Thyroid gland (tissue), 4 donors: ENCODE results near the gene ADAMTS13. TPM values are rescaled to one million over a fixed set of nuclear protein-coding genes. Genes with fewer than 3 reads are reported as not detected.

Experiments
- DNase-seq, 2 donors: peaks; one replicate each; pipeline ENCODE4 v3.0.0-alpha.2; 2019
- H3K27ac ChIP-seq, 3 donors: fragments of 200-600 bp; sonication (generic); 1 replicate in 2 of 3; 2 replicates in 1 of 3; pipeline ENCODE4 v1.5.1; 2016 to 2019; ENCODE audit warnings: mild to moderate bottlenecking in 1 of 3, moderate library complexity in 1 of 3
- H3K27me3 ChIP-seq: fragments of 200-600 bp; sonication (generic); one replicate; pipeline ENCODE4 v1.5.1; 2019
- H3K36me3 ChIP-seq, 2 donors: fragments of 200-600 bp; sonication (generic); one replicate each; pipeline ENCODE4 v1.5.1; 2016 to 2019
- H3K4me1 ChIP-seq, 2 donors: fragments of 200-600 bp; sonication (generic); one replicate each; pipeline ENCODE4 v1.5.1; 2017 to 2019
- H3K4me3 ChIP-seq, 3 donors: fragments of 200-600 bp; sonication (generic); replicated peaks in 1 of 3; 1 replicate in 2 of 3; 2 replicates in 1 of 3; pipeline ENCODE4 v1.5.1; 2016; ENCODE audit warnings: mild to moderate bottlenecking in 1 of 3
- H3K9me3 ChIP-seq: fragments of 200-600 bp; sonication (generic); one replicate; pipeline ENCODE4 v1.5.1; 2017
- POLR2A ChIP-seq, 2 donors: fragments of 450-650 bp; IDR thresholded peaks; one replicate each; pipeline ENCODE4 v1.6.1; 2017; ENCODE audit warnings: antibody characterized with exemption in 2 of 2, mild to moderate bottlenecking in 2 of 2, moderate library complexity in 1 of 2
- WGBS, 2 donors: methylation state at CpG; one replicate each; pipeline ENCODE4 v1.1.5; 2017; 5-methylcytosine and 5-hydroxymethylcytosine counted together
- intact Hi-C: fragments of 100-400 bp; cut with DNase I; formaldehyde crosslinking; loops from one replicate; pipeline ENCODE4 v1.15.1; 2023
- total RNA-seq, 4 donors: library from RNA; depleted of rRNA; stranded (reverse); fragments of >200 nt; gene quantifications; one replicate each; pipeline ENCODE4 v1.2.3, GENCODE V29; 2016
- TF ChIP-seq, protein P1 (sequence below), 6 experiments: fragments of 200-600 bp in 3 of 6; fragments of 450-650 bp in 3 of 6; sonication (generic) in 3 of 6; IDR thresholded peaks; one replicate each; pipeline ENCODE4 v1.5.1; 2016 to 2019; ENCODE audit warnings: antibody characterized with exemption in 6 of 6, mild to moderate bottlenecking in 2 of 6, inconsistent platforms in 1 of 6, moderate library complexity in 1 of 6

Gene ADAMTS13
- total RNA-seq, 4 donors from 2014 or later: 1.5 to 2.8 (median 2.0) TPM

- DNase-seq: no peak
- TF ChIP-seq POLR2A (IDR thresholded peaks at IDR 0.05): no peak
- TF ChIP-seq, protein P1, sequence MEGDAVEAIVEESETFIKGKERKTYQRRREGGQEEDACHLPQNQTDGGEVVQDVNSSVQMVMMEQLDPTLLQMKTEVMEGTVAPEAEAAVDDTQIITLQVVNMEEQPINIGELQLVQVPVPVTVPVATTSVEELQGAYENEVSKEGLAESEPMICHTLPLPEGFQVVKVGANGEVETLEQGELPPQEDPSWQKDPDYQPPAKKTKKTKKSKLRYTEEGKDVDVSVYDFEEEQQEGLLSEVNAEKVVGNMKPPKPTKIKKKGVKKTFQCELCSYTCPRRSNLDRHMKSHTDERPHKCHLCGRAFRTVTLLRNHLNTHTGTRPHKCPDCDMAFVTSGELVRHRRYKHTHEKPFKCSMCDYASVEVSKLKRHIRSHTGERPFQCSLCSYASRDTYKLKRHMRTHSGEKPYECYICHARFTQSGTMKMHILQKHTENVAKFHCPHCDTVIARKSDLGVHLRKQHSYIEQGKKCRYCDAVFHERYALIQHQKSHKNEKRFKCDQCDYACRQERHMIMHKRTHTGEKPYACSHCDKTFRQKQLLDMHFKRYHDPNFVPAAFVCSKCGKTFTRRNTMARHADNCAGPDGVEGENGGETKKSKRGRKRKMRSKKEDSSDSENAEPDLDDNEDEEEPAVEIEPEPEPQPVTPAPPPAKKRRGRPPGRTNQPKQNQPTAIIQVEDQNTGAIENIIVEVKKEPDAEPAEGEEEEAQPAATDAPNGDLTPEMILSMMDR (IDR thresholded peaks at IDR 0.05): no peak
- Histone ChIP-seq H3K4me3 (no peak overlapping the region), H3K4me1 (no peaks in the 10 kb centered on the region), H3K27me3 (no peaks in the 10 kb centered on the region), H3K27ac (no peak overlapping the region), H3K36me3 (peaks cover 5 to 6% of the 10 kb centered on the region in 2 donors), H3K9me3 (no peaks in the 10 kb centered on the region)
- 88 to 92% methylated on average over 7 to 9 of the region's 16 CpGs for WGBS, 2 donors
- intact Hi-C loops: no loop called here
Measured at GRCh38 chr9:133470427-133470924, 48.3 kb downstream of the ADAMTS13 start.

GRCh38 chr9:133470988-133471387, 48.8 kb downstream of the ADAMTS13 start:
- no peaks in the 10 kb centered on the region for H3K4me1 ChIP-seq
- 84 to 89% methylated on average over 6 to 7 of the region's 7 CpGs for WGBS, 2 donors
- H3K9me3 ChIP-seq: no peaks in the 10 kb centered on the region
- TF ChIP-seq POLR2A (IDR thresholded peaks at IDR 0.05): no peak
- TF ChIP-seq, protein P1 (IDR thresholded peaks at IDR 0.05): no peak
- H3K27me3 ChIP-seq: no peaks in the 10 kb centered on the region
- intact Hi-C loops: no loop called here
- H3K4me3 ChIP-seq: no peak overlapping the region
- H3K27ac ChIP-seq: no peak overlapping the region
- DNase-seq: no peak
- H3K36me3 ChIP-seq: peaks cover 5 to 6% of the 10 kb centered on the region in 2 donors

DNA sequence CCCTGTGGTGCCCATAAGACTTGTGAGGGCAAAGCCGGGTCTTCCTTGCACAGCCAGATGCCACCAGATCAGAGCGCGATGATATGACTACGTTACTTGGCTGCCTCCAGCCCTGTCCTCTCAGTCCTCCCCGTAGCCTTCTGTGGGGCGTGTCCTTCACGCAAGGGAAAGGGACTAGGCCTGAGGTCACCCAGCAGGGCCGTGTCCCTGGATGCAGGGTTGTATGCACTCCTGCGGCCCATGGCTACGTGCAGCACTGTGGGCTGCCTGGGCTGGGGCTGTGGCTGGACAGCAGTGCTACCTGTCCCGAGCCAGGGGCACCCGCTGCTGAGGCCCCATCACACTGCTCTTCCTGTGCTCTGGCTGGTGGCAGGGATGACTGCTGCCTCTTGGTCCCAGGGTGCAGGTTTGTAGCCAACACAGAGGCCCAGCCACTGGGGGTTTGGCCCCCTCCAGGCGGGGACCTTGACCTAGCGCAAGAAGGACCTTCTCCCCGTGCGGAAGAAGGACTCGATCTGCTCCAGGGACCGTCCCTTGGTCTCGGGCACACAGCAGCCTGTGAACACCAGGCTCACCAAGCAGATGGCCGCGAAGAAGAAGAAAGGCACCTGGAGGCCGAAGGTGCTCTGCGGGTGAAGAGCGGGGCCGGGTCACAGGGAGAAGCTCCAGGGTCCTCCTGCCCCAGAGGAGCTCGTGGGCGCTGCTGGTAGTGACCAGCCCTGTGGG, 49.5 kb downstream of the ADAMTS13 start:
- WGBS, 2 donors: 78 to 91% methylated on average over 17 to 19 of the region's 27 CpGs
- no peak overlapping the region for H3K27ac ChIP-seq
- H3K27me3 ChIP-seq: no peaks in the 10 kb centered on the region
- intact Hi-C loops: no loop called here
- no peaks in the 10 kb centered on the region for H3K9me3 ChIP-seq
- no peaks in the 10 kb centered on the region for H3K4me1 ChIP-seq
- no peak for DNase-seq
- peaks cover 5 to 6% of the 10 kb centered on the region in 2 donors for H3K36me3 ChIP-seq
- TF ChIP-seq, protein P1 (IDR thresholded peaks at IDR 0.05): no peak
- TF ChIP-seq POLR2A (IDR thresholded peaks at IDR 0.05): no peak
- no peak overlapping the region for H3K4me3 ChIP-seq

DNA sequence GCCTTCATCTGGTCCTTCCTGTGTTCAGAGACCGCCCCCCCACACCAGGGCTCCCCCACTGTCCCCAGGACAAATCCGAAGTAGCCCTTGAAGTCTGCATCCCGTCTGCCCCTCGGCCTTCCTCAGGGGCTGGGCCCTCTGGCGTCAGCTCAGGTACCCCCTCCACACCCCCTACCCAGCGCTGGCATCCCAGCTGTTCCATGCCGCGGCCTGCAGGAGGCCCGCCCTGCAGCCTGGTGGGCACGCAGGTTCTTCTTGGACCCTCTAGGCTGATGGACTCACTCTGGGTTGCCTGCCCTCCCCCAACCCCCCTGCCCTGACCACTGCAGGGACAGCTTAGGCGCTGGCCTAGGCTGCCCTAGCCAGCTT, 50.1 kb downstream of the ADAMTS13 start:
- intact Hi-C loops: no loop called here
- Histone ChIP-seq H3K9me3 (no peaks in the 10 kb centered on the region), H3K4me1 (no peaks in the 10 kb centered on the region), H3K27ac (no peak overlapping the region), H3K36me3 (peaks cover 5 to 6% of the 10 kb centered on the region in 2 donors), H3K27me3 (no peaks in the 10 kb centered on the region), H3K4me3 (no peak overlapping the region)
- TF ChIP-seq POLR2A (IDR thresholded peaks at IDR 0.05): no peak
- TF ChIP-seq, protein P1 (IDR thresholded peaks at IDR 0.05): no peak
- 69% methylated on average over 10 of the region's 11 CpGs; no CpG with 5 or more reads in 1 of the 2 donors for WGBS, 2 donors
- DNase-seq: no peak

DNA sequence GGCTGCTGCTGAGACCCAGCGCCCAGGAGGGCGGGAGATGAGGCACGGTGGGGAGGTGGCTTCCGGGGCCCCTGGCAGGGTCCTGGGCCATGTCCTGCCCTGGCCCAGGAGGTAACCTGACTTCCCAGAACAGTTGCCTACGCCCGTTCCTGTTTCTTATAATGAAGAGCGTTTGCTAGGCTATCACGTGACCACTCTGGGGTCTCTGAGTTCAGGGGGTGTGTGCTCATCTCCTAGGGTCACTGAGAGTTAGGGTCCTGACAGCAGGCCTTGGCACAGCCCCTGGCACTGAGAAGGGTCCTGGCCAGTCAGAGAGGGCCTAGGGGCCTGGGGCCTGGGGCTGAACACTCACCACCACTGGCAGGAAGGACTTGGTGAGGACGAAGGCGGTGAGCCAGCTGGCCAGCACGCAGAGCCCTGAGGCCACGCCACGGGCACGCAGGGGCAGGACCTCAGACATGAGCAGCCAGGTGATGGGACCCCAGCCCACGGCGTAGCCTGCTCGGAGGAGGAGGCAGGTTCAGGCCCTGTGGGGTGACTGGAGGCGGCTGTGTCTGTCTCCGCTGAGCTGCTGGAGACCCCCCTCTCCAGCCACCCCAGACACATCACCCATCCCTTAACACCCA, 50.7 kb downstream of the ADAMTS13 start:
- Histone ChIP-seq H3K4me3 (no peak overlapping the region), H3K9me3 (no peaks in the 10 kb centered on the region), H3K27ac (no peak overlapping the region), H3K36me3 (peaks cover 5 to 6% of the 10 kb centered on the region in 2 donors), H3K27me3 (no peaks in the 10 kb centered on the region), H3K4me1 (no peaks in the 10 kb centered on the region)
- 71 to 85% methylated on average over 6 to 19 of the region's 19 CpGs for WGBS, 2 donors
- intact Hi-C loops: no loop called here
- TF ChIP-seq, protein P1 (IDR thresholded peaks at IDR 0.05): no peak
- no peak for DNase-seq
